Activated gamma-delta T cell treated with anti-CD3 and anti-CD28 coated beads, Interleukin-2, amount 50 U/mL, for 16 hours (primary cell): ENCODE results near the gene LDB2.

Experiments used
- DNase-seq: peaks from one replicate; pipeline ENCODE4 v3.0.0-alpha.2; 2020; ENCODE audit warnings: low read depth

The LDB2 gene

DNA sequence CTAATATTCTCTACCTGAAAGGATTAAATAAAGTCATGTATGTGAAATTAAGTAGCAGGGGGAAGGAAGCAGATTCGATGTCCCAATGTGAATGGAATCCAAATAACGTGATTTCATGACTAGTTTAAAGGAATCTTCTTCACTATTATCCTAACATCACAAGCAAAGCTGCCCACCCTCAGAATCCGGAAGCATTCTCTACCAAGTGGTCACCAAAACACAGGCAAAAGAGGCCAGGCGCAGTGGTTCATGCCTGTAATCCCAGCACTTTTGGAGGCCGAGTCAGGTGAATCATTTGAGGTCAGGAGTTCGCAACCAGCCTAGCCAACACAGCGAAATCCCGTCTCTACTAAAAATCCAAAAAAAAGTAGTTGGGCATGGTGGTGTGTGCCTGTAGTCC, 212.9 kb downstream of the LDB2 start:
- DNase-seq, result no peak

DNA sequence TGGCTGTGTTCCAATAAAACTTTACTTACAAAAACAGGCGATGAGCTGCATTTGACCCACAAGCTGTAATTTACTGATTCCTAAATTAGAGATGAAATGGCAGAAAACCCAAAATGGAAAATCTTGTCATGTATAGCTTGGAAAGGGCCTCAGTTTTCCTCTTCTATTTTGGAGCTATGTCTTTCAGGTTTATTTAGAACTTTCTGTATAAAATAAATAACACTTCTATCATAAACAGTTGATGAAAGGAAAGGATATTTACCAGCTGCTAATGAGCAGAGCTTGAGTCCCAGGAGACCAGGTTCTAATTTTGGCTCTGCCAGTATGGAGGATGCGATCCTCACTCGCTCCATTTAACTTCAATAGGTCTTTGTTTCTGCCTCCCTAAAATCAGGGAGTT, 213.5 kb downstream of the LDB2 start:
- no peak for DNase-seq

DNA sequence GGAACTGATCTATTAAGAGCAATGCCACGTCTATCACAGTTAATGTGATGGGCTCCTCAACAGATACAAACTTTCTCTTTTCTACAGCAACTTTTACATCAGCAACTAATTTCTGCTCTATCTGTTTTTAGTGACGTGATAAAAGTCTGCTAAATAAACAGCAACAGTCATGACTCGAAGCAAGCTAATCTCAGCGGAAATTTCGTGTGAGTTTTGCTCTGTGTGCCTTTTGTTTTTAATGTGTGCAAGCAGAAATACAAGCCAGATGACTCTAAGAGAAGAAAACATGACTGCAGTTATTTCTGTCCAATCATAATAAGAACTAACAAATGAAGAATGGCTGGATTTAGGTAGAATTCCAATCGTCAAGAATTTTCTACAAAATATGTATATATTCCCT, 214.3 kb downstream of the LDB2 start:
- no peak for DNase-seq

DNA sequence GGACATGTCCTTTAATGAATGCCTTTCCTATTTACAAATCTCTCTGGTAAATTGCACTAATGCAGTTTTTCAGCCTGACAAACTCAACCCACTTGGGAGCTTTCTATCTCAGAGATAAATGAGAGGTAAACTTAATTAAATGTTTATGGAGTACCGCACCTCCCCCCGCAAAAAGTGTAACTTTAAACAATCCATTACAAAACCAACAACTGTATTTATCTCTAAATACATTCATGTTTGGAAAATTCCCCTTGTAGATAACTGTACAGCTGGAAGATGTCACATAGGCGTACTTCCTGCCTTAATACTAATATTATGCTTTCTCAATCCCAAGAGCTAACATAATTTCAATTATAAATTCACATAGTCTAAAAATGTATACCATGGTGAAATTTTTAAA, 215.5 kb downstream of the LDB2 start:
- DNase-seq, result no peak

DNA sequence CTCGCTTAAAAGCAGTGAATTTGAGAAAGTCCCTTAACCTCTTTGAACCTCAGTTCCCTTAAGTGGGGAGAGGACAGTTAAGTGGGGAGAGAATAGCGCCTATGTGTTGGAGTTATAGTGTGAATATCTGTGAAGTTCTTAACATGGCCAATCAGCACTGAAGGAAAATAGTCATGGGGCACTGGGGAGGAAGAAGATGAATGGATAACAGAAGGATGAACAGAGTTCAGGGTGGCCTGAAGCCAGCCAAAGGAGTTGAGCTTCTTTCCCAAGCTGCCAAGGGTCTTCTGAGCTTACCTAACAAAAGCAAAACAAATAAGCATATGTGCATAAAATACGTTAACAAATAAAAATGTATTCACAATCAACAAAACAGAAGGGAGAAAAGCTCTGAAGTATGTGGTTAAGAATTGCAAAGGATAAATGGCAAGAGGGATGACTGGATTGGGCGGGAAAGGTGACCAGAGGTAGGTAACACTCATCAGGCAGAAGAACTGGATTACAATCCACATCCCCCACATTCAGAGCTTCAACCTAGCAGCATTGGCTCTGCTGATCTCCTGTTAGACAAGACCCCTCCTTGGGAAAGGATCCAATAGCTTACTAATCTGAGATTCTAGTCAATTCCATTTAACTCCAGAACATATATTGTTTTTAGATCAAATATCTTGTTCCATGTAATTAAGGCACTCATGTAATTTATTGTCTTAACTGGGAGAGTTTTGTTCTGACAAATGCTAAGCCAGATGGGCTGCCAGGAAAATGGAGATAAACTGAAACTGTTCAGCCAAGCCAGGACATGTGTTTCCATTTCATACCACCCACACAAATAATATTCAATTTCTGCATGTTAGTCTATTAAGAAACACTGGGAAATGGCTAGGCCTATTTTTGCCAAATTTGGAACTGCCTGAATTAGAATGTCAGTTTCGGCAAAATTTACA, 221.2 kb downstream of the LDB2 start:
- DNase-seq, result no peak

DNA sequence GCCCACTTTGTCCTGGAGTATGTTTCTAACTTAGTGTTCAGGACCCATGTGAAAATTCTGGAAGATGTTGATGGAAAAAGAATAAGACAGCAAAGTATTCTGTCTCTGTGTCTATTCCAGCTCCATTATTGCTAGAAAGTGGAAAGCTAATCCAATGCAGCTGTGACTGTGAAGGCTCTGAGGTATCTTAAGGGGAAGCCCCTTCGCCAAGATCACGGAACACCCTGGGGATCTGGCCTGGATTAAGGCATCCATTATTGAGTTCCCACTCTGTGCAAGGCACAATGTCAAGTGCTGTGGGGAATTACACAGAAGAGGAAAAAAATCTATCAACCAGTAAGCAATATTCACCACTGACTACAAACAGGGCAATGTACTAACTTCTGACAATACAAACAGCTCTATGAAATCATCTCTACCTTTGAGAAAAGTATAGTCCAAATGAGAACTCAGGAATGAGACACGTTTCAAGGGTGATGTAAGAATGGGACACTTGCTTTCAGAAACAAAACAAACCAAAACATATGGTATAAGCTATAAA, 222.1 kb downstream of the LDB2 start:
- no peak for DNase-seq

DNA sequence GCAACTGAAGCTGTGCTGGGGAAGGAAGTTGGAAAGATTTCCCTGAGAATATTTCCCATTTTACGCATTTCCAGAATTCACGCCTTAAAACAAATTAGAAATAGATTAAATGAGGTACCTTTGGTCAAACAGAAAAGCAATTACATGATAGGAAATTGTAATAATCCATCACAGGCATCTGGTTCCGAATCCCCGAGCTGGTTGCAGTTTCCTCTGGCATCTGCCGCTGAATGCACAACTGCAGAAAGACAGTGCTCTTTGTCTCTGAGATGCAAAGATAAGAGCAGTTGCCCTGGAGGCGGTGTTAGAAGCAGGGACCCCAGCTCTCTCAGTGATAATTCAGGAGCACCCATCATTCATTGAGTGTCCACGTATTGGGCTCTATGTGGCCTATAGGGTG, 224.4 kb downstream of the LDB2 start:
- DNase-seq, result no peak

DNA sequence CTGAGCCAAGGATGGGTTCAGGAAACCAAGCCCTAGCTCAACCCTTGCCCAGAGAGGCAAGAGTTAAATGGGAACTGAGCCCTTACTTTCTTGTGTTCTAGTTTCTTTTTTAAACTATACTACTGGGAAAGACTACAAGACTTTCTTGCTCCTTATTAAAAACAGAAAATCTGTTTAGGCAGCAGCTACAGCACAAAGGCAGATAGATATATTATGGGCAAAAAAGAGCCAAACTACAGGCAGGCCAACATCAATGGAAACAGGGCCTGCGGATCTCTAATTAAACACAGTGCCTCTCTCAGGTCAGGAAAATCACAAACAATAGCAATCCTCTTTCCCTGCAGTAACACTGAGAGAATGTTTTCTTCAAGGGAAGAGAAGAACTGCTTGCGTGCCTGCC, 226.0 kb downstream of the LDB2 start:
- no peak for DNase-seq

DNA sequence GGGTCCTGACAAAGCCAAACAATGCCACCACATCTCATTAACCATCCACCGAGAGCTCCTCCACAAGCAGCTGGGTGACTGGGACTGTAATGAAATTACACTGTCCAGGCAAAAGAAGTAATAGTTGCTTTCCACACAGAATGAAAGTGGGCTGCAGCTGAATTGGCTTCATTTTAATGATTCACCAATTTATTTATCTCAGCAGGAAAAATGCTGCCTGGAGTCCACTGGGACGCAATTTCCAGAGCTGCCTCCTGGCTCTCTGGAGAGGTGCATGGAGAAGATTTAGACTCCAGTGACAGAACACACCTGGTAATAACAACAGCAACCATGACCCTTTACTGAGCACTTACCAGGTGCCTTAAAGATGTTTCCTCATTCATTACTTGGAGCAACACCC, 226.7 kb downstream of the LDB2 start:
- DNase-seq, result no peak

DNA sequence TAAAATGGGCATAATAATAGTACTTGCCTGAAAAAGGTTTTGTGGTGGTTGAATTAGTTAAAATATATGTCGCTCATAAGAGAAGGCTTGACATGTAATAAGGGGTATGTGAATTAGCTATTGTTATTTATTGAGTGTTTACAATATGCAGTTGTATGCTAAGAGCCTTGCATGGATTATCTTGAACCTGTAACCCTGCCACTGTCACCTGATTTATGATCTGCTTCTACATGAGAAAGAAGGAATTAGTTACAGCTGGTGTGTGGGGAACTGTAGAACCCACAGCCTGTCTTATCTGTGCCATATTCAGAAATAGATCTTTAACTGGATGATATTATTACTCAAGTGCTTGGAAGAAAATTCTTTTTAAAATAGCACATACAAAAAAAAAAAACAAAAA, 227.7 kb downstream of the LDB2 start:
- DNase-seq, result no peak

DNA sequence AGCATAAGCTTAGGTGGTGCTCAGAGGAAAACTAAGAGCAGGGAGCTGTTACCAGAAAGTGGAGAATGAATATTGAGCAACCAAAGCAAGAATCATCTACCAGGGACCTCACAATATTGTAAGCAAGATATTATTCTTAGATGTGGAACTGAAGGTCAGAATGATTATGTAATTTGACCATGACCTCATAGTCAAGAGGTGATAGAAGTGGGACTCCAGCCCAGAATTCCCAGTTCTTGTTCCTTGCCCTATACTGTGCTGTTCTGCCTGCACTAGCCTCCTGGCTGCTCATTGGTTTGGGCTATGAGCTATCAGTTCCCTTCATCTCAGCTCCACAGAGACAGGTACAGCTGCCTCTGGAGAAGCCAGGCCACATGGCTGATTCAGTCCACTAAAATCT, 229.4 kb downstream of the LDB2 start:
- DNase-seq, result no peak

DNA sequence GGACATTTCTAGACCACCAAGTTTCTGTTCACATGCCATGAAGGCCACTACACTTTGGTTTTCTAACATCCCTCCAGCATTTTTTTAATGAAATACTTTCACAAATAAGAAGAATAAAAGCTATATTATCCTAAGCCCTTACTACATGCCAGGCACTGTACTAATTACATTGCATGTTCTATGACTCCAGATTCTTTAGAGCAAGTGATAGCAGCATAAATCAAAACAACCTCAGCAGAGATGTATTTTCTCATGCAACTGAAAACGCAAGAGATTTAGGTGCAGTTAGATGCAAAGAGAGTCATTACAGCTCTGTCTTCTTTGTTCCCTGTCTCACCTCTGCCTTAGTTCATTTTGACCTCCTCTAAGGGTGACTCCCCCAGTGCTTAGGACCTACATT, 230.0 kb downstream of the LDB2 start:
- no peak for DNase-seq

DNA sequence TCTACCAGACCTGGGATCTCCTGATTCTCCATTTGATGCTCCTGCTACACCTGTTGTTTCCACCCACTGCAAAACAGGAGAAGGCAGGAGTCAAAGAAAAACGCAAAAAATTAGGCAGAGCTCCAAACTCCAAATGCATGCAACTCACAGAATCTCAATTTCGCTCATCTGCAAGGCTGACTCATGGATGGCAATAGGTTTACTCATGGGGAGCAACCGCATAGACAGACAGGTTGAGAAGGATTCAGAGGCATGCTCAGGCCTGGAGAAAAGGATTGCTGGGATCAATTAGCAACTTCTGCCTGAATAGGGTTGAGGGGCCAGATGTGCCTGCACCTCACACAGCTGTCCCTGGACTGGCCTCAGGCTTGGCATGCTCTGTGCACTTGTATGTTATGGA, 231.0 kb downstream of the LDB2 start:
- no peak for DNase-seq

DNA sequence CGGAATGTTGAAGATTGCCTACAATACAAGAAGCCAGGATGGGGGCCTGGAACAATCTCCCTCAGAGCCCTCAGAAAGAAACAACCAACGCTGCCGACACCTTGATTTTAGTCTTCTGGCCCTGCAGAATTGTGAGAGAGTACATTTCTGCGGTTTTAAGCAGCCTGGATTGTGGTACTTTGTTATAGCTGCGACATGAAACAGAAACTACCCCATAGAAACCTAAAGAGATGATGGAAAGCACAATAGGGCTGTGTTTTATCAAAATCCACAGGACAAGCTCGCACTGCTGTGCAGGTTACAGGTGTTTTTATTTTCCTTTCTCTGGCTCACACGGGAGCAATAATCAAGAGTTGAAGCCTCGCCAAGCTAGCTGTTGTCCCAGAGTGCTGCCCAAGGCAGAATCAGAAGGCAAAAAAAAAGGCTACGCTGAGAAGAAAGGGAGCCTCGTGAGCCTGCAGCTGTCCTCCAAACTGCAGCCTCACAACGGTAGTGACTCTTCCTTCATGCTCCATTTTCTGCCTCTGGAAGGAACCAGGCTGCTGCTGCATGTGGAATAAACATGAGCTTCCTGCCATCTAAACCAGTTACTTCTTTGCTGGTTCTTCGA, 232.4 kb downstream of the LDB2 start:
- DNase-seq, result no peak

DNA sequence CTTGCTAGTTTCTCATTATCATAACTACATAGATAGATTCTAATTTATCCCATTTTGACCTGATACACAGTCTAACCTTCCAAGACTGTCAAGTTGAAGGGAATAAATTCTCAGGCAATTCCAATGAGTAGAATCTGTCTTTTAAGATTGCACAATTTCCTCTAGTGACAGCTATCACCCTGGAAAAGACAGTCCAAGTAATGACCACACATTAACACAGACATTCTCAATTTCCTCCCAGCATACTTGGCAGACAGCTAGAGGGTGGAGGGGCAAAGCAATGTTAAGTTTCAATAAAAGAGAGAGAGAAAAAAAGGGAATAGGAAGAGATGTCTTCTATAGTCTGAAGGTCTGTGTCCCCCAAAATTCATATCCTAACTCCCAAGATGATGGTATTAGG, 234.7 kb downstream of the LDB2 start:
- DNase-seq, result no peak

DNA sequence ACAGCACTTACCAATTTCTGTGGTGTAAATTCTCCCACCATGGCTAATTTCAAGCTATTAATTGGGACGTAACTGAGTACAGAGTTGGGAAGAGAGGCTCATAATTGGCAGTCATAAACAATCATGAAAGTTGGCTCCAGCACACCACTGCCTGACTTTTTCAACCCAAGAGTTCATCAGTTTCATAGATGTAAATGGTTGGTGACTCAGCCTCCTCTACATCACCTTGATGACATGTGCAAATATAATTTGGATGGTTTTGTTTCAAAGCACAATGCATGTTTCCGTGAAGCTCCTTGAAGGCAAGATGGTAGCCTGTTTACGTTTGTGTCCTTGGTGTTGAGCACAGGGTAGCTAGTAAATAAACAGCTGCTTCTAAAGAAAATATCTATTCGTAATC, 235.1 kb downstream of the LDB2 start:
- no peak for DNase-seq

DNA sequence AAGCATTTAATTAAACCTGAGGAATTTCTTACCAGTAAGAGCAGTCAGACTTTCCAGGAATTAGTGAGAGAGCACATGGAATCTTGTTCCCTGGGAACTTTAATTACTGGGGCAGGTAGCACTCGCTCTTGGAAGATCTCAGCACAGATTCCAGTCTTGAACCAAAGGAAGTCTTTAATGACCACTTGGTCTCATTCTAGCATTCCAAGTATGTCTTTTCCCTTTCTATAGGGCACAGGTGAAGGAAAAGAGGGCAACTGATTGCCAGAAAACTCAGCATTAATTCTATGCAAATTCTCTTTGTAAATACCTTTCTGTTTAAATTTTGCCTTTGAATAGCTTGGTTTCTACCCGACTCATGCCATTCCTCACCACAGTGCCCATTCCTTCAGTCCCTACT, 236.6 kb downstream of the LDB2 start:
- no peak for DNase-seq

DNA sequence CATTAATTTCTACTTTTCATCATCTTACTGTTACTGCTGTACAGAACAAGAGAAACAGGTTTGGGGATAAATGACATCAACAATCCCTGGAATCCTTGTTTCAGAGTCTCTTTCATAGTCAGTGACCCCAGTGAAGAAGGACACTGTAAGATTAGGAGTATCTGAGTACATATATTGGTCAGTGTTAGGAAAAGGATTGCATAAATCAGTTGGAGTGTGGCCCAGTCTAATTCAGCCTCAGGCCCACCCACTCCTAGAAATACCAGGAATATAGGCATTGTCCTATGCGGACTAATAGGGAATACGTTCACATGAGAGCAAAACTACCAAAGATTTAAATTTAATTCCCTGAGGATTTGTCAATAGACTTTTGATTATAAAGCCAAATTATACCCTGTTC, 237.8 kb downstream of the LDB2 start:
- DNase-seq, result no peak

DNA sequence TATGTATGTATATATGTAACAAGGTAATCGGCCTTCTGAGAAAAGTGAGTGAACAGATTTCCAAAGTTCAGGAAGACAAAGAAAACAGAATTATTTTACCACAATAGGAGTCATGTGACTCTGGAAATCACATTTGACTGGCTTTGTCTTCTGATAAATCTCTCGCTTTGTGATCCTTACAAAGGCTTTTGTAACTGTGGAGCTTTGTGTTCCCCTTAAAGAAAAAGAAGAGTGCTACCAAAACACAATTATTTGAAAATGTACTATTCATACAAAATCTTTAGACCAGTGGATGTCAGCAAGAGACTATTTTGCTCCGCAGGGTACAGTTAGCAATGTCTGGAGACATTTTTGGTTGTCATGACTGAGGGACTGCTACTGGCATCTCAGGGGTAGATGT, 238.8 kb downstream of the LDB2 start:
- no peak for DNase-seq

DNA sequence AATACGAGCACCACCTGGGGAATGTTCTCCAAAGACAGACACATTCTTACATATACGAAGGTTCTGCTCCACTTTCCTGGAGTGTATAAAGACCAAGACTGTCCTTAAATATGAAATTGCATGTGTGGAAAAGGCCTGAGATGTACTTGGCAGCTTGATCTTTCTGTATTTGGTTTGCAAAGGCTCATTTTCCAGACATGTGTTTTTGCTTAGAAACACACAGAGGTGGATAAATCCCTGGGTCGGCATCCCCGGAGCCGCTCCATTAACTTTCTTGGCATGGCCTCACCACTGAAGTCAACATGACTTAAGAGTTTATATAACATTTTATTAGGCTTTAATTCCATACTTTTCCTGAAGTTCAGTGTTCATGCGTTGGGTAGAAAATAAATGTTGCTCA, 239.4 kb downstream of the LDB2 start:
- no peak for DNase-seq

DNA sequence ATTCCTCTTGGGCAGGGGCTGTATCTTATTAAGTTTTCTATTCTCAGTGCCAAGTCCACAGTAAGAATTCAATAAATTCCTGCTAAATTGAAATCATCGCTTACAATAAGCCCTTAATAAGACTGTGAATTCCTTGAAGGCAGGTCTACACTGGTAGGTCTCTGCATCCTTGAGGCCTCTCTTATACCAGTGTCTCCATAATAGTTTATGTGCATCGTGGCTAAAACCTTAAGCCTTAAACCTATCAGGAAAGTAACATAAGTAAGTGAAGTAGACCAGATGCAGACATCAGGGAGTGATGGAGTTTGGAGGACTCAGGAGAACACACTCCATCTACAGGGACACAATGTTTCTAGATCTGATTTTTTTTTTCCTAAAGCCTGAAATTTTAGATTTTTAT, 240.3 kb downstream of the LDB2 start:
- DNase-seq, result no peak

DNA sequence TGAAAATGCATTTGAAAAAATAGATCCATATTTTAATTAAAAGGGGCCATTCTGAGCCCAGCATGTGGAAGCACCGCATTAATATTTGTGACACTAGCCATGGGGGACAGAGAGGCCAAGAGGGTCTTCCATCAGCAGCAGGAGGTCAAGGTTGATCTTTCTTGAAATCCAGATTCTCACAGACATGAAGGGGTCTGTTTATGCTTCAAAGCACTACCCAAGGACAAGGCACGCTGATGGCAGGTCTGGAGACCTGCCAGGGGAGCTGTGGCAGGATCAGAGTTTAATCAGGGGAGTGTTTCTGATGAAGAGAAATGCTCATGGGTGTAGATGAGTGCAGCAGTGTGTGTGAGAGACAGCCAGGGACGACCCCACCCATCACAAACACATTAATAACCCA, 243.3 kb downstream of the LDB2 start:
- no peak for DNase-seq

DNA sequence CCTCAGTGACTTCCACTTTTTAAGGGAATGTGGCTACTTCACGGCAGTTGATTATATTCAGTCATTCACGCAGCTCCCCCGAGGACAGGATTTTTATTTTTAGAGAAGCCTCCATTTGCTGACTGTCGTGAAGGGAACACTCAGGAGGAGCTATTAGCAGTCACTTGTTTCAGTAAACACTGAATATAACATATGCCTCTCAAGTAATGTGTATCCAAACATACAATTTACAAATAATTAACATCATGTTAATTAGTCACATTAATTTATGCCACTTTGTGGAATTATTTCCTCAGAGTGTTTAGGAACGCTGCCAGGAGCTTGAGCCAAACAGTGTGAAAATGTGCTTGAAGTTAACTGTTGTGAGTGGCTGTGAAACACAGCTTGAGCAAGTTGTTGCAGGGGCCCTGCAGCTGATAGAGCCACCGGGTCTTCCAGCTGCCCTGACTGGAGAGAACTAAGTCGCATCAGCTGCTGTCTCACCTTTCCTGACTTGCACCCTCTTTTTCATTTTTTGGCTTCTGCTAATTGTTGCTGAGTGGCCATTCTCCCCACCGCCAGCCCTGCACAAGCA, 245.6 kb downstream of the LDB2 start:
- DNase-seq, result no peak
